Left ventricle myocardium superior (tissue), 1 donor: ENCODE measurements around the gene KIRREL1. TPM values are rescaled to one million over a fixed set of nuclear protein-coding genes. Genes with fewer than 3 reads are reported as not detected.
"Not testable (repeated sequence)": the region's sequence is repeated elsewhere in the genome, so short reads cannot be mapped to it uniquely, and the experiment has no call there.

ENCODE experiments used
- ATAC-seq: fragments of 200-7000 bp; cut with Tn5 transposase; one replicate; pipeline ENCODE4 v1.9.1; 2020; ENCODE audit warnings: mild to moderate bottlenecking, moderate library complexity
- DNase-seq: peaks from one replicate; pipeline ENCODE4 v3.0.0-alpha.2; 2020
- intact Hi-C: fragments of 100-400 bp; cut with micrococcal nuclease; formaldehyde crosslinking; loops from one replicate; pipeline ENCODE4 v1.11.0; 2022
- total RNA-seq: library from RNA; stranded (reverse); fragmentation: NEBNext Ultra II Directional; extraction: Animal tissue kit (Norgen Biotek cat#: 25700); gene quantifications from one replicate; pipeline ENCODE4 v1.2.1, GENCODE V29; 2021
- donor health status: DM: no; HTN: yes; CAD: no; lungs with severe emphysema.

Gene KIRREL1
- total RNA-seq, 1 donor from 2014 or later = 10.0 TPM

DNA sequence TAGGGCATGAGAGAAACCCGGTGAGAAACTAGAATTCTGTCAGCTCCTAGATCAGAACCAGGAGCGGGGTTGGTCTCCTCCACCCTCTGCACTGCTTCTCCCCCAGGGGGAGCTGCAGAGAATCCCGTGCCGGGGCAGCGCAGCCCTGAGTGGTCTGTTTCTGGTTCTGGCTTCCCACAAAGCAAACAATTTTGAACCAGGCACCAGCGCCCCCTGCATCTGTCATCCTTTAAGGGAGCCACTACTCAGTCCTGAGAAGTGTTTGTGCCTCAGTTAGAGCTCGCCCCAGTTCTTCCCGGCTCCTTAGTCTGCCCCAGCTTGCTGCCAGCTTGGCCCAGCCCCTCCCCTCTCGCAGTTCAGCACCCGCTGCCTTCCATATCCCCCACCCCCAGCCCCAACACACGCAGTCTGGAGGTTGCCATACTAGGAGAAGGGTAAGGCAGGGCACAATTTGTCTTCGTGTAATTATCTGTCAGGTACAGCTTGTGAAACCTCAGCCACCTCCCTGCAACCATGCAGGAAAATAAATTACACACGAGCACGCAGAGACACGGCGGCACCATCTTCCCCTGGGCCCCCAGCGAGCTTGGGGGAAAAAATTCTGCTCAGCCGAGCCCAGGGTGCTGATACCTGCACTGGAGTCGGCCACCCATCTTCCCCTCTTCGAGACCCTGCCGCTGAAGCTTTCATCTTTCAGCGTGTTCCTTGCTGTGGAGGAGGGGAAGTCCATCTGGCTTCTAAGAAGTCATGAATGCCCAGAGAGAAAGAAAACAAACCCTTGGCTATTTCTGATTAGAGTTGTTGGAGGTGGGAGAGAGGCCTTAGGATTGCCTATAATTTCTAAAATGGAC is 124.6 kb downstream of the KIRREL1 start:
- ATAC-seq = peak; percentile 71
- DNase-seq = peak; percentile 55
- intact Hi-C loops = no loop called here

DNA sequence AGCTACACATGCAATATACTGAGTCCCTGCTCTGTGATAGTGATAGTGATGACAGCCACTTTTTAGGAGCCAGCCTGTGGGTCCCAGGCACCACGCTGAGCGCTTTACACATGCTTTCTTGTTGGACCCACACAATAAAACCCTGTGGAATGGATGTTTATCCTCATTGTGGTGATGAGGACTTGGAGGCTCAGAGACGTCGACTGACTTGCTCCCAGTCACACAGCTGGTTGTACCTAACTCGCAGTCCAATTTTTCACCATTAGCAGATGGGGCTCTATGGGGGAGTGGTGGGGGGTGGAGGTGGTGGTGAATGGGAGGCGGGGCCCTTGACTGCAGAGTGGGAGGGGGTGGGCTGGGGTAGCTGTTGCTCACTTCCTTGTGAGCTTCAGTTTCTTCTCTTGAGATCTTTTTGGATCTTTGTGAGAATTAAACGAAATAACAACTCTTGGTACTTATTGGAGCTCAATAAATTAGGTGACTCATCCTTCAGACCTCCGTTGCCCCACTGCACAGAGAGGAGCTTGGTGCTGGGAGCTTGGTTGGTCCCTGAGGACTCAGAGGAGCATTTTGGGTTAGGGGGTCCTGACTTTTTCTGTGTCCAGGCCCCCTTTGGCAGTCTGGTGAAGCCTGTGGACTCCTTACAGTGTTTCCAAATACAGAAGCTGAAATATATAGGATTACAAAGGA is 125.4 kb downstream of the KIRREL1 start:
- ATAC-seq = no peak
- DNase-seq = no peak
- intact Hi-C loops = no loop called here

DNA sequence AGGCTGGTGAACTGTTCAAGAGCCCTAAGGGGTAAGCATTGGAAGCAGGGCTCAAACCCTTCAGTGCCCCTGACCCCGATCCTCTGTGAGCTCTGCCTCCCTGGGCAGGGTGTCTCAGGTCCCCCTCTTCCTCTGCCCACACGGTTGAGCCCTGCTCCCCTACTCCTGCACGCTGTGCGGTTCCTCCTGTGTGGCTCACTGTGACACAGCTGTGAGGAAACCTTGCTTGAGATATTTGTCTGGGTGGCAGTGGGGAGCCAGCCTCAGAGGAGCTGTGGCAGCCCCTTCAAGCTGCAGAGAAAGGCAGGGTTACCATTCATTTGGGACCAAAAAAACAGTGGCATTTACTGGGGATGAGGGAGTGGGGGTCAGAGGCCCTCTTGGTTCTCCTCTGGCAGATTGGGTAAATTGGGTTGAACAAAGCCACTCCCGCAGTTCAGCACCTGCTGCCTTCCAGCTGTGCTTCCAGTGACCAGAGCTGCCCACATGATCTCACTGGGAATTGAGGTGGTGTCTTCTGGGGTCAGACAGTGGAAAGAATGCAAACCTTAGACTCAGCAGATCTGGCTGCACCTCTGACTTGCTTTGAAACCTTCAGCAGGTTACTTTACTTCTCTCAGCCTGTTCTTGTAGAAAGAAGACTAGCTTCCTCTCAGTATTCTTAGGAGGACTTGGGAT is 126.7 kb downstream of the KIRREL1 start:
- ATAC-seq = no peak
- intact Hi-C loops = no loop called here
- DNase-seq = no peak

DNA sequence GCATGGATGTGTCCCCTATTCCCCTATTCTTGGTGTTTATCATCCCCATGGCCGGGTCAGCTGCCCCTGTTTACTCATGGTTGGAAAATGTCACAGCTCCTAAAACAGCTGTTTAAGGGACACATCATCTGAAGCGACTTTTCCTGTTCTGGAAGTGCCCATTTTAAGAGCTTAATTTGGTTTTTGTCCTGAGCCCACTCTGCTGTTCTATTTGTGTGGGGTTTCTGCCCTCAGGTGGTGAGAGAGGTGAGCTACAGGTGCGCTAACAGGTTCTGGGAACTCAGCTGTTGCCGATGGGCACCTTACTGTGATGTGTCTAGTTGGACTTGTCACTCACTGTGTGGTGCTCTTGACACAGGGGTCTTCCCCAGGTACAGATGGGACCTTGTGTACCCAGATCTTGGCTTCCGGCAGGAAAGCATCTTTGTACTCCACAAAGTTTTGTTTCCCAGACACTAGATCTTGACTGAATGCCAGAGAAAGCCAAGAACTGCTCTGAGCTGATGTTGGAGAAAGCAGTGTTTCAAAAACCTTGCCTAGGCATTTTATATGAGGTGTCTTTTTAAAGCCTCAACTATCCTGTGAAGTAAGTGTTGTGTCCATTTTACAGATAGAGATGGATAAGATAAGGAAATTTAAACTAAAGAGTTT is 128.3 kb downstream of the KIRREL1 start:
- intact Hi-C loops = no loop called here
- DNase-seq = no peak
- ATAC-seq = no peak

DNA sequence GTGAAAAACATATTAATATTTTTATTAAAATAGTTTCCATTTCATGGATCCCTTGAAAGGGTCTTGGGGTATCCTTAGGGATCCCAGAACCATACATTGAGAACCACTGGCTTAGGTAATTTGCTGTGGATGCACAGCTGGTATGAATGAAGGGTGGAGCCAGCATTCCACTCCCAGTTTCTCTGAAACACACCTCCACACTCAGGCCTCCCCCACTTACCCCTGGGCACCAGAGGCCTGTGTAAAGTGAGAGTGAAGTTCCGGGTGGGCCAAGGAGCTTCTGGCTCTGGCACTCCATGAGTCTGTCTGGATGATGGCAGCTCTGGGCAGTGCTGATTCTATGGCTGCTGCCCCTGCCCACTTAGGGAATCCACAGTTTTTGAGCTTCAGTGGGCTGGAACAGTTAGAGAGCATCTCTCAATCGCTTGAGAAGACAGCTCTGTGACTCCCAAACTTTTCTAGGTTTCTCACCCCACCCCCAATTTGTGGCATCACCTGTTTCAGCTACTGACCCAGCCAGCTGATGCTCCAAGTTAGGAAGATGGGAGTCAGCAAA is 129.5 kb downstream of the KIRREL1 start:
- ATAC-seq = no peak
- intact Hi-C loops = no loop called here
- no peak for DNase-seq

DNA sequence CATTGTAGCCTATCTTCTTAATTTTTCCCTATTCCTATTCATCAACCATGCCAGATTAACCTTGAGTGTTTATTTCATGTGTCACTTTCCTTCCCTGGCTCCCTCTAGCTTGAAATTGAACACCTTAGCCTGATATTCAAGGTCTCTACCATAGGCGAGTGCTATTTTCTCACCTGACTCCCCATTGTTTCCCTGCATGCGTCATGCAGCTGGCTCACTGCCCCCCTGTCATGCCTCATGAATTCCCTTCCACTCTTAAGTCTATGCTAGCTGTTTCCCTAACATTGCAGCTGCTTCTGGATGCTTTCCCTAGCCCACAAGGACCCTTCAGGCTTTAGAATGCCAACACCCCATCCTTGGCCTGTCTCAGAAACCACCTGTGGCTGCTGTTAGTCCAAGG is 130.6 kb downstream of the KIRREL1 start:
- DNase-seq (no peak), ATAC-seq (no peak)
- intact Hi-C loops = loop anchor here (2.0 kb wide), 1 partner anchor 159 kb away; no protein-coding TSS in a partner anchor

DNA sequence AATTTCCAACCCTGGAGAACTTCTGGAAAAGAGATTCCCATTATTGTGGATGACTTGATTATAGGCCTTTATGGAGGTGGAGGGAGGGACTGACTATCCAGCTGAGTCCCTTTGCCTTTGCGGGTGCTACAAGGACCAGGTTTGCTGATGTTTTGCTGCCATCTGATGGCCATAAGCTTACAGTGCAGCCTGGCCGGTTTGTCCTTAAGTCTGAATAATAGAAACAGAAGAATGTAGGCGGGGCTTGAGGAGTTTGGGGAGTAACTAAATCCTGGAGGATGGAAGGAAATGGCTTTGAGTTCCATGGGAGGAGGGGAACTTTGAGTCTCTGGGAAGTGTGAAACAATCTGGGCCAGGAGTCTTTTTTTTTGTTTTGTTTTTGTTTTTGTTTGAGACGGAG is 131.6 kb downstream of the KIRREL1 start:
- DNase-seq = peak; percentile 85
- peak; percentile 99 for ATAC-seq
- intact Hi-C loops = loop anchor here (2.0 kb wide), 1 partner anchor 160 kb away; no protein-coding TSS in a partner anchor

DNA sequence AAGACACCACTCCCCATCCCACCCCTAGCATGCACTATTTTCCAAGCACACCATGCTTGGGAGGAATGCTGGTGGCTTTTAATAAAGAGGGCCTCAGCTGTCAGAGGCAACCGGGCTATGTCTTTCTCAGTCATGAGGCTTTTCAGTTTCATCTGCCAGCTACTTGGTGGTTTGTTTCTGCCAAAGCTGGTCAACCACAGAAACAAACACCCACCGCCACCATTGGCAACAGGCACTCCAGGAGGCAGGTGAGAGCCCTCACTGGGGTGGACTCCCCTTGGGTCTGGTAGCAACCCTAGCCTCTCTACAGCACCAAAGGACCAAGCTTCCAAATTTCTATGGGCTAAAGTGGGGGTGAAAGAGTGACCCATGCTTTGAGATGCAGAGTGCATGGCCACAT is 133.0 kb downstream of the KIRREL1 start:
- DNase-seq (no peak), ATAC-seq (no peak)
- intact Hi-C loops = no loop called here

DNA sequence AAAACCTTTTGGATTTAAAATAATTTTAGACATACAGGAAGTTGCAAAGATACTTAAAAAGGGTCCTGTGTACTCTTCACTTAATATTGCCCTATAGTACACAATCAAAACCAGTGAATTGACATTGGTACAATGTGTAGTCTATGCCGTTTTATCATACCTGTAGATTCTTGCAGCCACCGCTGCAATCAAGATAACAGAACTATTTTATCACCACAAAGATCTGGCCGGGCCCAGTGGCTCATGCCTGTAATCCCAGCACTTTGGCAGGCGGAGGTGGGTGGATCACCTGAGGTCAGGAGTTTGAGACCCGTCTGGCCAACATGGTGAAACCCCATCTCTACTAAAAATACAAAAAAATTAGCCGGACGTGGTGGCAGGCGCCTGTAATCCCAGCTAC is 135.1 kb downstream of the KIRREL1 start:
- ATAC-seq, intact Hi-C loops, DNase-seq: not testable (repeated sequence)

DNA sequence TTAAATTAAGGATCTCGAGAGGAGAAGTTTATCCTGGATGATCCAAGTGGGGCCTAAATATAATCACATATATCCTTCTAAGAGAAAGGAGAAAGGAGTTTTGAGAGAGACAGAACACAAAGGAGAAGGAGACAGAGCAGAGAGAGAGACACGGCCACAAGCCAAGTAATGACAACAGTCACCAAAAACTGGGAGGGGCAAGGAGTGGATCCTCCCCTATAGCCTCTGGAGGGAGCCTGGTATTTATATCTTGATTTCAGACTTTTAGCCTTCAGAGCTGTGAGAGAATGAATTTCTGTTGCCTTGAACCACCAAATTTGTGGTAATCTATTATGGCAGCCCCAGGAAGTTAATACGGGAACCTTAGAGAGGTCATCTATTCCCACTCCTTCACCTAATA is 137.8 kb downstream of the KIRREL1 start:
- ATAC-seq = no peak
- intact Hi-C loops = no loop called here
- no peak for DNase-seq

DNA sequence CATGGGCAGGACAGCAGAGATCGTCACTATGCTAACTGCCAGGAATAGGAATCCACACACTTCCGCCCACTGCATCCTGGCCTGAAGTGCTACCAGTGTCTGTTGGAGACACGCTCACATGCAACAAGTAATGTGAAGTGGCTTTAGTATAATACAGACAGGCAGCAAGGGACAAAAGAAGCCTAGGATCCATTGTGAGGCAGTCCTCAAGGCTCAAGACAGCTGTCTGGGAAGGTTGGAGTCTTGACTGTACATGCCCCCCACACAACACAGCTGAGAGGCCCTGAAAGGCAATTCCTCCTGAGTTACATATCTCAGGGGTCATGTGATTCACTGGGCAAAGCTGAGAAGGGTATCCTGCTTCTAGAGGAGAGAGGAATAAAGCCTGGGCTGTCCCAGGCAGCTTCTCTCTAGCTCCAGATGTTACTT is 147.3 kb downstream of the KIRREL1 start:
- ATAC-seq (no peak), DNase-seq (no peak)
- intact Hi-C loops = no loop called here

DNA sequence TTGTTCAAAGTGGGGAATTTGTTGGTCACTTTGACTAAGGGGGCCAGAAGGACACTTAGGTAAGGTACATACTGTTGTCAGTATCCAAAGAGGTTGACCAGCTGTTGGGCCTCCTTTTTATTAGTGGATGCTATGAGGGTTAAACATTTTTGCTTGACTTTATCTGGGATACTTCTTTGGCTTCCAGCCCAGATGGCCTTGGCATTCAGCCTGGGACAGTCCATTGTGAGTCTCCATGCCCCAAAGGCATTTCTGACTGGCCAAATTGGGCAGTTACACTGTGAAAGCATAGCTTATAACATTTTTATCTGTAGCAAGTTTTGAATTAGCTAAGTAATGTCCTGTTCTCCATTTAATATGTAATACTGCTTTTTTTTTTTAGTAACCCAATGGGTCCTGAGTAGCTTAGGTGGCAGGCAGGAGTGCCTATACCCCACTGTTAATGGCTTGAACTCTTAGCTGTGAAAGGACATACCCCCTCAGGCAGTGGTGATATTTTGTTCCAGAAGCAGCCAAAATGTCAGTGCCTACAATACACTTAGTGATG is 151.8 kb downstream of the KIRREL1 start:
- intact Hi-C loops = no loop called here
- DNase-seq = peak; percentile 80
- ATAC-seq = peak; percentile 63

DNA sequence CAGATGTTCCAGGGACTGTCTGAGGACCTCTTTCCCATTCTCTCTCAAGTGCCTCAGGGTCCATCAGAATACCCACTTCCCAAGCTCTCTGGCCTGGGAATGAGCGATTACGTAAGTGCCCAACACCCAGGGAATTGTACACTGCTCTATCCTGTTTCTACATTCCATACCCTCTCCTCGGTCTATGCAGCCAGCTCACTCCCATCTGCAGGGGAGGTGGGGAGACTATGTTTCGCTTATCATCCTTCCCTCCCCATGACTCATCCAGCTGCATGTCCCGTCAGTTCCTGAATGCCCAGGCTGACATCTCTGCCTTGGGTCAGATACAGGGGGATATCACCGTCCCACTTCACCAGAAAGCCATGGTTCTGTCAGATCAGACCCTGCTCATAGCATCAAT is 152.7 kb downstream of the KIRREL1 start:
- DNase-seq = no peak
- no peak for ATAC-seq
- intact Hi-C loops = no loop called here

DNA sequence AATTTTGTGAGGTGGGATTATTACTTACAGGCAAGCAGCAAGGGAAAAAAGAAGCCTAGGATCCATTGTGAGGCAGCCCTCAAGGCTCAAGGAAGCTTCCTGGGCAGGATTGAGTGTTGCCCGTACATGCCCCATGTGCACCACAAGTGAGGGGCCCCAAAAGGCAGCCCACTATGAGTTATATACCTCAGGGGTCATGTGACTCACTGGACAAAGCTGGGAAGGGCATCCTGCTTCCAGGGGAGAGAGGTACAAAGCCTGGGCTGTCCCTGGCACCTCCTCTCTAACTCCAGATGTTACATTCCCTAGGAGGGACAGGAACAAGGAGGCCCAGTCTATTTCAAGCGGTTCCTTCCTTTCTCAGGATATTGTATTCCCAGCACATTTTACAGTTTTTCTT is 153.3 kb downstream of the KIRREL1 start:
- intact Hi-C loops = no loop called here
- ATAC-seq (no peak), DNase-seq (no peak)

DNA sequence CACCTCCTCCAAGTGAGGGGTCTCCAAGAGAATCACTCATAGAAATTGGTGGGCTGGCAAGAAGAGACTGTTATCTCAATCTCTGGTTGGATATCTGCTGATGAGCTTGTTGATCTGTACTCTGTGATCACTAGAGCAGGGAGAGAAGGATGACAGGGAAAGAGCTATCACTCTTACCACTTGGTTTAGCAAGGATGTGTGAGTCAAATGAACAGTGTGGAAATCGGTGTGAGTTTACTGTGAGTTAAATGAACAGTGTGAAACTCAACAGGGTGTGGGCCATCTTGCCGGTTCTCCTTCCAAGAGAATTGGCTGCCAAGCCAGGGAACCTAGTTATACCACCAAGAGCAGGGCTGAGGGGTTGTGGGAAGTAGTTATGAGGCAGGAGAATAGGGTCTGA is 154.0 kb downstream of the KIRREL1 start:
- intact Hi-C loops = no loop called here
- no peak for ATAC-seq
- DNase-seq = no peak

DNA sequence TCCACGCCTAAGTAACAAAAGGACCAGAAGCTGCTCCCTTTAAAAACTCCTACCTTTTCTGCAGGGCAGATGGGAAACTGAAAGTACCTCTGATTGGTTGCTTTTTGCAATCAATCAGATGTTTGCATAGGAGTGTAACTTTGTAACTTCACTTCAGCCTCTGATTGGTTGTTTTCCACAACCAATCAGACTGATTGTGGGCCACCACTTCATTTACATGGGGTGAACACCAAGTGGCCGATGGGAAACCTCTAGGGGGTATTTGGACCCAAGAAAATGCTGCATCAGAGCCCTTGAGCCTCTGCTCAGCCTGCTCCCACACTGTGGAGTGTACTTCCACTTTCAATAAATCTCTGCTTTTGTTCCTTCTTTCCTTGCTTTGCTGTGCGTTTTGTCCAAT is 154.4 kb downstream of the KIRREL1 start:
- DNase-seq (no peak), ATAC-seq (no peak)
- intact Hi-C loops = no loop called here

DNA sequence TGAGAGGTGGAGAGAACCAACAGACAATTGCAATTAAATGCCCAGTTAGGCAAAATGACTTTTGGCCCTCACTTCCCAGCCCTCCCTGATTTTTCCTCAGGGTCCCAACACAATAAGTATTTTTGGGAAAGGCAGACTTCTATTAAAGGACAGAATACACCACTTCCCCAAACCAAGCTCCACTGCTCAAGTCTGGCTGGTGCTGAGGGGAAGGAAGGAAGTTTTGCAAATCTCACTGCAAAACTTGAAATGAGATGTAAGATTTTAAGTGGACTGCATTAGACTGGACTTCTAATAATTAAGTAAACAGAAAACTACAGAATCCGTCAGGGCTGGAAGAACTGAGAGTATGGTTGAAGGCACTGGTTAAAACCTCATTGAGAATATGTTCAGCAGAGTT is 155.0 kb downstream of the KIRREL1 start:
- DNase-seq (no peak), ATAC-seq (no peak)
- intact Hi-C loops = no loop called here

DNA sequence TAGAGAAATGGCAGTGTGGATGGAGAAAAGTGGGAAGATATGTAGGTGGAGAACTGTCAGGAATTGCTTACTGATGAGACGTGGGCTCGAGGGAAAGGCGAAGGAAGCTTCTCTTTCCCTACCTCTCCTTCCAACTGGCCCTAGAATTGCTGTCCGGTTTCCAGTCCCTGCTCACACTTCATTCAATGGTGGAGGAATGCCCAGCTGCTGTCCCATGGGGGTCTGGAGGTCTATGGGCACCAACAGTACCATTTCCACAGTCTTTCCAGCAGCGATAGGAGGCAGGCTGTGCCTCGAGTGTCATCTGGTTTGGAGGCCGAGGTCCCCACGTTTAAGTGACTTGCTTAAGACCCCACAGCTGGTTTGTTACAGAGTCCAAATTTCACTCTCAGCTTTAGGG is 155.7 kb downstream of the KIRREL1 start:
- intact Hi-C loops = no loop called here
- ATAC-seq (peak; percentile 7), DNase-seq (peak; percentile 41)
